Brain pericyte (primary cell): Measurements from ENCODE around the gene CNP.

Experiments
- DNase-seq: peaks from one replicate; pipeline ENCODE4 v3.0.0-alpha.2; 2012; ENCODE audit warnings: low read depth, low spot score

CNP gene

GRCh38 chr17:41942626-41943373, 23.8 kb upstream of the CNP start:
- DNase-seq = no peak

GRCh38 chr17:41943492-41943891, 23.1 kb upstream of the CNP start:
- no peak for DNase-seq

- DNase-seq = no peak
Observed at GRCh38 chr17:41944943-41945342, 21.7 kb upstream of the CNP start.

GRCh38 chr17:41948762-41949460, 17.7 kb upstream of the CNP start:
- DNase-seq = no peak

GRCh38 chr17:41956522-41956921, 10.1 kb upstream of the CNP start:
- no peak for DNase-seq

- no peak for DNase-seq
Observed at GRCh38 chr17:41957031-41957868, 9.3 kb upstream of the CNP start.

GRCh38 chr17:41957869-41958439, 8.6 kb upstream of the CNP start:
- no peak for DNase-seq

- DNase-seq = no peak
Observed at GRCh38 chr17:41959030-41959335, 7.6 kb upstream of the CNP start.

- DNase-seq = no peak
Observed at GRCh38 chr17:41959336-41960095, 7.1 kb upstream of the CNP start.

- DNase-seq = no peak
Observed at GRCh38 chr17:41962111-41962510, 4.5 kb upstream of the CNP start.

GRCh38 chr17:41962768-41963434, 3.7 kb upstream of the CNP start:
- DNase-seq = no peak

GRCh38 chr17:41965694-41966462, 717 bp upstream of the CNP start:
- no peak for DNase-seq

- no peak for DNase-seq
Observed at GRCh38 chr17:41967141-41967920, 736 bp downstream of the CNP start.

GRCh38 chr17:41967921-41968578, 1.5 kb downstream of the CNP start:
- no peak for DNase-seq

GRCh38 chr17:41968676-41969075, 2.1 kb downstream of the CNP start:
- no peak for DNase-seq

GRCh38 chr17:41970901-41971331, 4.3 kb downstream of the CNP start:
- DNase-seq = no peak

GRCh38 chr17:41971721-41972523, 5.3 kb downstream of the CNP start:
- no peak for DNase-seq
